T-helper 1 cell treated with Interleukin-12 subunit alpha and Interleukin-12 subunit beta and Interleukin-4 antibody, amounts not matched to agents 30 μg/mL and 1 μg/mL, for 36 hours (primary cell): Measurements from ENCODE around the gene GAK.

ENCODE experiments used
- H3K27ac Mint-ChIP-seq: one replicate; pipeline ENCODE4 v1.8.0; 2021; ENCODE audit warnings: mild to moderate bottlenecking, mixed read lengths
- H3K27me3 Mint-ChIP-seq: one replicate; pipeline ENCODE4 v1.8.0; 2021; ENCODE audit warnings: low read depth, mixed read lengths
- H3K36me3 Mint-ChIP-seq: one replicate; pipeline ENCODE4 v1.8.0; 2021; ENCODE audit warnings: low read depth, mixed read lengths
- H3K4me1 Mint-ChIP-seq: one replicate; pipeline ENCODE4 v1.8.0; 2021; ENCODE audit warnings: low read depth, mixed read lengths
- H3K4me3 Mint-ChIP-seq: one replicate; pipeline ENCODE4 v1.8.0; 2021; ENCODE audit warnings: mild to moderate bottlenecking, moderate library complexity, mixed read lengths
- H3K9me3 Mint-ChIP-seq: one replicate; pipeline ENCODE4 v1.8.0; 2021; ENCODE audit warnings: mixed read lengths

Gene GAK

GRCh38 chr4:914531-914930 lies 17.6 kb downstream of the GAK start:
- Mint-ChIP-seq H3K9me3 (no peaks in the 10 kb centered on the region), H3K36me3 (peaks cover 20% of the 10 kb centered on the region), H3K27me3 (no peaks in the 10 kb centered on the region), H3K4me3 (no peak overlapping the region), H3K27ac (no peak overlapping the region), H3K4me1 (peaks cover 25% of the 10 kb centered on the region)

GRCh38 chr4:913280-913618 lies 18.9 kb downstream of the GAK start:
- Mint-ChIP-seq H3K27ac (no peak overlapping the region), H3K4me3 (no peak overlapping the region), H3K9me3 (no peaks in the 10 kb centered on the region), H3K36me3 (peaks cover 23% of the 10 kb centered on the region), H3K27me3 (no peaks in the 10 kb centered on the region), H3K4me1 (peaks cover 23% of the 10 kb centered on the region)

GRCh38 chr4:912548-913279 lies 19.4 kb downstream of the GAK start:
- Mint-ChIP-seq H3K27ac (no peak overlapping the region), H3K27me3 (no peaks in the 10 kb centered on the region), H3K9me3 (no peaks in the 10 kb centered on the region), H3K36me3 (peaks cover 20% of the 10 kb centered on the region), H3K4me1 (peaks cover 23% of the 10 kb centered on the region), H3K4me3 (no peak overlapping the region)

GRCh38 chr4:911871-912490 lies 20.1 kb downstream of the GAK start:
- no peak overlapping the region for H3K27ac Mint-ChIP-seq

GRCh38 chr4:911221-911751 lies 20.8 kb downstream of the GAK start:
- Mint-ChIP-seq H3K27ac (no peak overlapping the region), H3K27me3 (no peaks in the 10 kb centered on the region), H3K9me3 (no peaks in the 10 kb centered on the region), H3K36me3 (peaks cover 20% of the 10 kb centered on the region), H3K4me1 (peaks cover 14% of the 10 kb centered on the region), H3K4me3 (no peak overlapping the region)

More at GRCh38 chr4:911871-912490, 20.1 kb downstream of the GAK start:
- H3K4me1 Mint-ChIP-seq = peaks cover 18% of the 10 kb centered on the region
- no peaks in the 10 kb centered on the region for H3K27me3 Mint-ChIP-seq
- H3K36me3 Mint-ChIP-seq = peaks cover 18% of the 10 kb centered on the region
- H3K4me3 Mint-ChIP-seq = no peak overlapping the region
- H3K9me3 Mint-ChIP-seq = no peaks in the 10 kb centered on the region

- Mint-ChIP-seq H3K9me3 (no peaks in the 10 kb centered on the region), H3K36me3 (peaks cover 25% of the 10 kb centered on the region), H3K4me1 (peaks cover 9% of the 10 kb centered on the region), H3K27ac (no peak overlapping the region), H3K4me3 (no peak overlapping the region), H3K27me3 (no peaks in the 10 kb centered on the region)
These were observed 21.6 kb downstream of the GAK start for GRCh38 chr4:910366-911091.

- Mint-ChIP-seq H3K9me3 (no peaks in the 10 kb centered on the region), H3K27me3 (no peaks in the 10 kb centered on the region), H3K36me3 (peaks cover 26% of the 10 kb centered on the region), H3K27ac (no peak overlapping the region), H3K4me3 (no peak overlapping the region), H3K4me1 (peaks cover 3% of the 10 kb centered on the region)
These were observed 22.3 kb downstream of the GAK start for GRCh38 chr4:909821-910220.

GRCh38 chr4:909131-909571 lies 23.0 kb downstream of the GAK start:
- H3K9me3 Mint-ChIP-seq = no peaks in the 10 kb centered on the region
- peaks cover 3% of the 10 kb centered on the region for H3K4me1 Mint-ChIP-seq
- no peak overlapping the region for H3K27ac Mint-ChIP-seq
- H3K27me3 Mint-ChIP-seq = no peaks in the 10 kb centered on the region
- peaks cover 26% of the 10 kb centered on the region for H3K36me3 Mint-ChIP-seq
- no peak overlapping the region for H3K4me3 Mint-ChIP-seq

- Mint-ChIP-seq H3K27ac (no peak overlapping the region), H3K27me3 (no peaks in the 10 kb centered on the region), H3K4me3 (no peak overlapping the region), H3K36me3 (peaks cover 28% of the 10 kb centered on the region), H3K9me3 (no peaks in the 10 kb centered on the region), H3K4me1 (peaks cover 3% of the 10 kb centered on the region)
These were observed 24.3 kb downstream of the GAK start for GRCh38 chr4:907691-908425.

GRCh38 chr4:907103-907400 lies 25.1 kb downstream of the GAK start:
- H3K27me3 Mint-ChIP-seq = no peaks in the 10 kb centered on the region
- peaks cover 3% of the 10 kb centered on the region for H3K4me1 Mint-ChIP-seq
- no peak overlapping the region for H3K27ac Mint-ChIP-seq
- peaks cover 32% of the 10 kb centered on the region for H3K36me3 Mint-ChIP-seq
- H3K4me3 Mint-ChIP-seq = no peak overlapping the region
- no peaks in the 10 kb centered on the region for H3K9me3 Mint-ChIP-seq

- Mint-ChIP-seq H3K27me3 (no peaks in the 10 kb centered on the region), H3K4me3 (no peak overlapping the region), H3K4me1 (peaks cover 3% of the 10 kb centered on the region), H3K27ac (no peak overlapping the region), H3K9me3 (no peaks in the 10 kb centered on the region), H3K36me3 (peaks cover 30% of the 10 kb centered on the region)
These were observed 25.6 kb downstream of the GAK start for GRCh38 chr4:906339-907102.

GRCh38 chr4:905485-906338 lies 26.4 kb downstream of the GAK start:
- H3K27me3 Mint-ChIP-seq = no peaks in the 10 kb centered on the region
- peaks cover 3% of the 10 kb centered on the region for H3K4me1 Mint-ChIP-seq
- no peaks in the 10 kb centered on the region for H3K9me3 Mint-ChIP-seq
- H3K4me3 Mint-ChIP-seq = no peak overlapping the region
- no peak overlapping the region for H3K27ac Mint-ChIP-seq
- peaks cover 26% of the 10 kb centered on the region for H3K36me3 Mint-ChIP-seq
